Mesendoderm (in vitro differentiated cells): ENCODE measurements around the gene NTNG2.
A peak's percentile ranks its signal among the peaks of the same experiment; 100 is the strongest.

Experiments used
- DNase-seq: peaks from one replicate; pipeline ENCODE4 v3.0.0; 2013
- H2AK5ac ChIP-seq: 2 replicates; pipeline ENCODE4 v1.6.1; 2013; ENCODE audit warnings: low read length, inconsistent platforms
- H2BK120ac ChIP-seq: 2 replicates; pipeline ENCODE4 v1.6.1; 2013; ENCODE audit warnings: low read depth, mild to moderate bottlenecking, low read length, moderate library complexity, mixed read lengths
- H2BK15ac ChIP-seq: replicated peaks from 2 replicates; pipeline ENCODE4 v1.6.1; 2013; ENCODE audit warnings: low read depth, mild to moderate bottlenecking, moderate library complexity
- H2BK5ac ChIP-seq: 2 replicates; pipeline ENCODE4 v1.6.1; 2013; ENCODE audit warnings: low read length, inconsistent platforms
- H3K18ac ChIP-seq: 2 replicates; pipeline ENCODE4 v1.6.1; 2013; ENCODE audit warnings: mild to moderate bottlenecking, low read length, mixed read lengths
- H3K23ac ChIP-seq: one replicate; pipeline ENCODE4 v1.6.1; 2013; ENCODE audit warnings: low read length
- H3K27ac ChIP-seq: 2 replicates; pipeline ENCODE4 v1.5.1; 2013; ENCODE audit warnings: low read depth, mild to moderate bottlenecking, inconsistent platforms, low read length, moderate library complexity
- H3K27me3 ChIP-seq: 2 replicates; pipeline ENCODE4 v1.6.1; 2013; ENCODE audit warnings: low read length, control low read depth, mild to moderate bottlenecking, inconsistent platforms; ENCODE audit not compliant: insufficient read depth, poor library complexity
- H3K36me3 ChIP-seq: 2 replicates; pipeline ENCODE4 v1.6.1; 2013; ENCODE audit warnings: low read length, inconsistent platforms; ENCODE audit not compliant: control insufficient read depth, insufficient read depth
- H3K4ac ChIP-seq: one replicate; pipeline ENCODE4 v1.6.1; 2013; ENCODE audit warnings: low read depth, mild to moderate bottlenecking, low read length, moderate library complexity
- H3K4me1 ChIP-seq: 2 replicates; pipeline ENCODE4 v1.6.1; 2013; ENCODE audit warnings: low read depth, low read length, inconsistent platforms; ENCODE audit not compliant: control insufficient read depth
- H3K4me2 ChIP-seq: 2 replicates; pipeline ENCODE4 v1.6.1; 2013; ENCODE audit warnings: low read length
- H3K4me3 ChIP-seq: 2 replicates; pipeline ENCODE4 v1.5.1; 2013; ENCODE audit warnings: mild to moderate bottlenecking, low read length
- H3K56ac ChIP-seq: one replicate; pipeline ENCODE4 v1.6.1; 2013; ENCODE audit warnings: low read length
- H3K79me1 ChIP-seq: 2 replicates; pipeline ENCODE4 v1.6.1; 2013; ENCODE audit warnings: low read length, inconsistent platforms
- H3K79me2 ChIP-seq: 2 replicates; pipeline ENCODE4 v1.6.1; 2013; ENCODE audit warnings: mild to moderate bottlenecking, low read length; ENCODE audit not compliant: control insufficient read depth, insufficient read depth
- H3K9ac ChIP-seq: 2 replicates; pipeline ENCODE4 v1.6.1; 2013; ENCODE audit warnings: low read length, inconsistent platforms
- H4K5ac ChIP-seq: one replicate; pipeline ENCODE4 v1.6.1; 2013; ENCODE audit warnings: low read length
- H4K8ac ChIP-seq: one replicate; pipeline ENCODE4 v1.6.1; 2013; ENCODE audit warnings: low read depth, mild to moderate bottlenecking, control low read depth, low read length, moderate library complexity
- WGBS: extraction: QIAGEN DNeasy Blood & Tissue Kit; methylation state at CpG from one replicate; pipeline ENCODE4 v1.1.7; 2013; ENCODE audit warnings: low lambda C conversion rate, missing lambda C conversion rate; ENCODE audit not compliant: insufficient coverage; ENCODE audit errors: extremely low coverage; 5-methylcytosine and 5-hydroxymethylcytosine counted together

NTNG2 gene

DNA sequence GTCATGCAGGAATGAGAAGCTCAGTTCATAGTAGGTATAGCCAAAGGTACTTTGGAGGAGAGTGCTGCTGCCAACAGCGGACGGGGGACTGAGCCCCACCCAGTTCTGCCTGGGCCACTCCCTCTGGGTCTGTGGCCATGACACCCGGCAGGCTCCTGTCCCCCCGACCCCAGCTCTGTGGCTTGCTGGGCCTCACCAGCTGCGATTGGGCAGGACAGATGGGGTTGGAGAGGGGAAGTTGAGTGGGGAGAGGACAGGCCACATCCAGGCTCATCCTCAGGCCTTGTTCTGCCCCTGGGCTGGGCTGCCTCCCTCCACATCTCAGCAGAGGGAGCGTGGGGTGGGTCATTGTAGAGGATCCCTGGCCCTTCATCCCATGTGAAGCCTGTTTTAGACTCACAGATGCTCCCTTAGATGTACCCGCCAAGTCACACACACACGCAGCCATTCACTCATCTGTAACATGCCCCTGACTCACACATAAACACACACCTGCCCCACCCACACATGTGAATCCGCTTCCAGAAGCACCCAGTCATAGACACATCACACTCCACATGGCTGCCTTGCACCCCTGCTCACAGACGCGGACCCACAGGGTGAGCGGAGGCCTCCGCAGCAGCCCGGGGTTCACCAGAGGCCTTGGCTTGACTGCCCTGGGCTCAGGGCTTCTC, 48.8 kb downstream of the NTNG2 start:
- H3K27me3 ChIP-seq, result no peaks in the 10 kb centered on the region
- no peak overlapping the region for H4K5ac ChIP-seq
- no peaks in the 10 kb centered on the region for H3K79me1 ChIP-seq
- H3K4me1 ChIP-seq, result peaks cover 3% of the 10 kb centered on the region
- no peak overlapping the region for H3K4ac ChIP-seq
- no peak overlapping the region for H2BK15ac ChIP-seq
- H3K4me2 ChIP-seq, result no peak overlapping the region
- H3K9ac ChIP-seq, result no peak overlapping the region
- H3K27ac ChIP-seq, result no peak overlapping the region
- no peaks in the 10 kb centered on the region for H3K79me2 ChIP-seq
- no peak overlapping the region for H3K23ac ChIP-seq
- H2BK120ac ChIP-seq, result no peak overlapping the region
- no peak overlapping the region for H2BK5ac ChIP-seq
- H2AK5ac ChIP-seq, result no peak overlapping the region
- H3K4me3 ChIP-seq, result no peak overlapping the region
- H3K36me3 ChIP-seq, result no peaks in the 10 kb centered on the region
- DNase-seq, result no peak
- H4K8ac ChIP-seq, result no peak overlapping the region
- H3K56ac ChIP-seq, result no peak overlapping the region
- H3K18ac ChIP-seq, result no peak overlapping the region
- no CpG with 5 or more reads among the region's 14 CpGs for WGBS

DNA sequence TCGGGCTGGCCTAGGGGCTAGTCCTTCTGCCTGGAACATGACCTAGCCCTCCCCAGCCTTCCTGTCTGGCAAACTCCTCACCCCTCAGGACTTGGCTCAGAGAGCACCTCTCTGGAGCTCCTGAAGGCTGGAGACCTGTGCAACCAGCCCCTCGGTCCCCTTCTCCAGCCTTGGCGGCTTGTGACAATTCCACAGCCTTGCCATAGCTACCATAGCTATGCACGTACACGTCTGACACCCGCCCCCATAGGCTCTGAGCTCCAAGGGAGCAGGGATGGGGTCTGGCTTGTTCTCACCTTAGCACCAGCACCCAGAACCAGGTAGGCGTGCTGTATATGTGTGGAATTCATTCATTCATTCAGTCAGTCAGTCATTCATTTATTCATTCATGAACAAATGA, 49.7 kb downstream of the NTNG2 start:
- no peaks in the 10 kb centered on the region for H3K79me1 ChIP-seq
- WGBS, result no CpG with 5 or more reads among the region's 7 CpGs
- H2BK5ac ChIP-seq, result no peak overlapping the region
- H3K9ac ChIP-seq, result no peak overlapping the region
- no peak overlapping the region for H2AK5ac ChIP-seq
- H3K27ac ChIP-seq, result no peak overlapping the region
- H3K4ac ChIP-seq, result no peak overlapping the region
- no peak overlapping the region for H2BK120ac ChIP-seq
- H3K56ac ChIP-seq, result no peak overlapping the region
- H3K27me3 ChIP-seq, result no peaks in the 10 kb centered on the region
- no peaks in the 10 kb centered on the region for H3K79me2 ChIP-seq
- no peak overlapping the region for H3K23ac ChIP-seq
- no peak overlapping the region for H4K8ac ChIP-seq
- H3K4me3 ChIP-seq, result no peak overlapping the region
- H3K36me3 ChIP-seq, result no peaks in the 10 kb centered on the region
- H3K18ac ChIP-seq, result no peak overlapping the region
- H3K4me1 ChIP-seq, result peaks cover 3% of the 10 kb centered on the region
- no peak overlapping the region for H3K4me2 ChIP-seq
- DNase-seq, result no peak
- no peak overlapping the region for H4K5ac ChIP-seq
- H2BK15ac ChIP-seq, result no peak overlapping the region

GRCh38 chr9:132214027-132214622, 52.3 kb downstream of the NTNG2 start:
- no peaks in the 10 kb centered on the region for H3K79me1 ChIP-seq
- no peak overlapping the region for H2AK5ac ChIP-seq
- no peak overlapping the region for H2BK15ac ChIP-seq
- no peak overlapping the region for H3K4ac ChIP-seq
- no peak overlapping the region for H2BK120ac ChIP-seq
- H3K27me3 ChIP-seq, result no peaks in the 10 kb centered on the region
- no peak overlapping the region for H3K18ac ChIP-seq
- H3K79me2 ChIP-seq, result no peaks in the 10 kb centered on the region
- peak; percentile 96 for DNase-seq
- no peak overlapping the region for H3K4me3 ChIP-seq
- no peak overlapping the region for H3K4me2 ChIP-seq
- peaks cover 3% of the 10 kb centered on the region for H3K4me1 ChIP-seq
- H3K56ac ChIP-seq, result peak overlapping the region; percentile 64
- H4K8ac ChIP-seq, result no peak overlapping the region
- no peaks in the 10 kb centered on the region for H3K36me3 ChIP-seq
- WGBS, result no CpG with 5 or more reads among the region's 18 CpGs
- no peak overlapping the region for H2BK5ac ChIP-seq
- no peak overlapping the region for H3K23ac ChIP-seq
- peak overlapping the region; percentile 16 for H3K9ac ChIP-seq
- H3K27ac ChIP-seq, result no peak overlapping the region
- no peak overlapping the region for H4K5ac ChIP-seq

DNA sequence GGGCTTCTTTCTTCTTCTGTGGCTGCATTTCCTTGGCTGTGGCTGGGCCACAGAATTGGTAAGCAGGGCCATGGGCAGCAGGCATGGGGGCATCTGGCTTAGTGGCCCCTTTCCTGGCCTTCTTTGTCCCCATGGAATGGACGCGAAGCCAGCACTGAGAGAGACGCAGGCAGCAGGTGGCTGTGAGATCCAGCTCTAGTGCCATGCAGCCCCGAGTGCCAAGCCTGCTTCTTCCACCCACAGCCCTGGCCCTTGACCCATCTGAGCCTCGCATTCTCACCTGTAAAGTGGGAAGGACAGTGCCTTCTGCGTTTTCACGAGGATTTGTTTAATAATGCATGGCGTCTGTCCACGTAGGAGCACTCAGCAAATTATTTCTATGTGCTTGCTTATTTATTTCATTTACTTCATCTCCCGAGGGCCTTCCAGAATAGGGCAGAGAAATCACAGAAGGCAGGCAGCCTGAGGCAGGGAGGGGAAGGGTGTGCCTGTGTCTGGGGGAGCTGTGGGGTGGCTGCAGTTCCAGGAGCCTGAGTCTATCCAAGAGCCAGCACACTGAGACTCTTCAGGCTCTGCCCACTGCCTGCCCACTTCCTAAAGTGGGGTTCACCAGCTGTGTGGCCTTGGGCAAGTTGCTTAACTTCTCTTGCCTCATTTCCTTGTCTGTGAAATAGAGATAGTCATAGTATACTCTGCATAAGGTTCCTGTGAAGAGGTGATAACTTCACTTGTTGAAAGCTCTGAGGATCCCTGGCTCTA, 55.2 kb downstream of the NTNG2 start:
- Histone ChIP-seq H2BK15ac (no peak overlapping the region), H3K23ac (no peak overlapping the region), H3K79me2 (no peaks in the 10 kb centered on the region), H3K27ac (no peak overlapping the region), H3K4me3 (no peak overlapping the region), H3K4me1 (peaks cover 3% of the 10 kb centered on the region), H3K36me3 (no peaks in the 10 kb centered on the region), H2BK5ac (no peak overlapping the region), H3K4ac (no peak overlapping the region), H3K4me2 (no peak overlapping the region), H3K27me3 (no peaks in the 10 kb centered on the region), H3K79me1 (no peaks in the 10 kb centered on the region), H3K18ac (no peak overlapping the region), H3K9ac (no peak overlapping the region), H4K5ac (no peak overlapping the region), H2AK5ac (no peak overlapping the region), H2BK120ac (no peak overlapping the region), H3K56ac (no peak overlapping the region), H4K8ac (no peak overlapping the region)
- no CpG with 5 or more reads among the region's 10 CpGs for WGBS
- DNase-seq, result no peak

- no peak overlapping the region for H3K27ac ChIP-seq
- H3K23ac ChIP-seq, result no peak overlapping the region
- no peak overlapping the region for H3K4me2 ChIP-seq
- no peak overlapping the region for H2BK15ac ChIP-seq
- H3K4me3 ChIP-seq, result no peak overlapping the region
- no CpG with 5 or more reads among the region's 8 CpGs for WGBS
- no peak overlapping the region for H4K8ac ChIP-seq
- H3K9ac ChIP-seq, result no peak overlapping the region
- H3K36me3 ChIP-seq, result no peaks in the 10 kb centered on the region
- H2BK5ac ChIP-seq, result no peak overlapping the region
- no peak overlapping the region for H3K4ac ChIP-seq
- no peak for DNase-seq
- no peak overlapping the region for H2AK5ac ChIP-seq
- H4K5ac ChIP-seq, result no peak overlapping the region
- H3K56ac ChIP-seq, result no peak overlapping the region
- H3K27me3 ChIP-seq, result no peaks in the 10 kb centered on the region
- no peak overlapping the region for H2BK120ac ChIP-seq
- no peak overlapping the region for H3K18ac ChIP-seq
- H3K4me1 ChIP-seq, result peaks cover 3% of the 10 kb centered on the region
- no peaks in the 10 kb centered on the region for H3K79me2 ChIP-seq
- H3K79me1 ChIP-seq, result no peaks in the 10 kb centered on the region
Measured at GRCh38 chr9:132218208-132218607, 56.4 kb downstream of the NTNG2 start.
